MM.1S (cell line): ENCODE results near the gene RNF214.

Experiments used
- CTCF ChIP-seq: fragments of 300-600 bp; sonication (generic); IDR thresholded peaks from 2 replicates; pipeline ENCODE4 v1.5.1; 2016; ENCODE audit warnings: antibody characterized with exemption, low read length, mixed read lengths
- EZH2 ChIP-seq: fragments of 300-600 bp; sonication (generic); optimal IDR thresholded peaks from 2 replicates; pipeline ENCODE3; 2017; ENCODE audit warnings: low read depth, mild to moderate bottlenecking, antibody characterized with exemption, low read length, mixed read lengths
- EZH2phosphoT487 ChIP-seq: fragments of 300-600 bp; sonication (generic); IDR thresholded peaks from 2 replicates; pipeline ENCODE4 v1.6.1; 2018; ENCODE audit warnings: antibody characterized with exemption, low read length

GRCh38 chr11:117313828-117314768, 81.6 kb downstream of the RNF214 start:
- TF ChIP-seq CTCF, result no peak
- no peak for TF ChIP-seq EZH2phosphoT487
- TF ChIP-seq EZH2, result no peak
